Calu3 (cell line): Measurements from ENCODE around the gene ADAMTS18. TPM values are rescaled to one million over a fixed set of nuclear protein-coding genes. Genes with fewer than 3 reads are reported as not detected.
"Not testable (repeated sequence)": the region's sequence is repeated elsewhere in the genome, so short reads cannot be mapped to it uniquely, and the experiment has no call there.

Experiments
- BruUV-seq: library from RNA; stranded (reverse); fragments of 400-500 nt; replicated peaks from 2 replicates; lab custom pipeline; 2021; lab: Mats Ljungman, UMichigan
- CTCF ChIA-PET: fragments of 300-600 bp; sonication (Branson Sonifier 250); formaldehyde crosslinking; loops from one replicate; lab custom pipeline; 2022; ENCODE audit warnings: antibody characterized with exemption; lab: Charles Lee
- DNase-seq: peaks from one replicate; pipeline ENCODE4 v3.0.0; 2022
- H3K27ac Mint-ChIP-seq: one replicate; pipeline ENCODE4 v1.8.0; 2022; ENCODE audit warnings: mixed read lengths; ENCODE audit not compliant: unreplicated experiment
- H3K27me3 Mint-ChIP-seq: one replicate; pipeline ENCODE4 v1.8.0; 2022; ENCODE audit warnings: mixed read lengths; ENCODE audit not compliant: unreplicated experiment
- H3K36me3 Mint-ChIP-seq: one replicate; pipeline ENCODE4 v1.8.0; 2022; ENCODE audit warnings: mild to moderate bottlenecking, moderate library complexity, mixed read lengths; ENCODE audit not compliant: insufficient read depth, unreplicated experiment
- H3K4me1 Mint-ChIP-seq: one replicate; pipeline ENCODE4 v1.8.0; 2022; ENCODE audit warnings: mild to moderate bottlenecking, low read depth, mixed read lengths; ENCODE audit not compliant: unreplicated experiment
- H3K4me3 Mint-ChIP-seq: one replicate; pipeline ENCODE4 v1.8.0; 2022; ENCODE audit warnings: mild to moderate bottlenecking, low read depth, moderate library complexity, mixed read lengths; ENCODE audit not compliant: unreplicated experiment
- H3K9me3 Mint-ChIP-seq: one replicate; pipeline ENCODE4 v1.8.0; 2022; ENCODE audit warnings: low read depth, mixed read lengths; ENCODE audit not compliant: unreplicated experiment
- intact Hi-C: fragments of 100-400 bp; cut with micrococcal nuclease; formaldehyde crosslinking; loops from one replicate; pipeline ENCODE4 v1.10.0; 2022; ENCODE audit not compliant: unreplicated experiment
- total RNA-seq: library from RNA; stranded (reverse); gene quantifications from 2 replicates; pipeline ENCODE4 v1.2.3, GENCODE V29; 2022
- TF ChIP-seq, protein P1 (sequence below): fragments of 200-600 bp; IDR thresholded peaks from one replicate; pipeline ENCODE4 v1.8.0; 2022; ENCODE audit warnings: antibody characterized with exemption; ENCODE audit not compliant: unreplicated experiment

Gene ADAMTS18
- total RNA-seq, 1 experiment from 2014 or later = not detected

DNA sequence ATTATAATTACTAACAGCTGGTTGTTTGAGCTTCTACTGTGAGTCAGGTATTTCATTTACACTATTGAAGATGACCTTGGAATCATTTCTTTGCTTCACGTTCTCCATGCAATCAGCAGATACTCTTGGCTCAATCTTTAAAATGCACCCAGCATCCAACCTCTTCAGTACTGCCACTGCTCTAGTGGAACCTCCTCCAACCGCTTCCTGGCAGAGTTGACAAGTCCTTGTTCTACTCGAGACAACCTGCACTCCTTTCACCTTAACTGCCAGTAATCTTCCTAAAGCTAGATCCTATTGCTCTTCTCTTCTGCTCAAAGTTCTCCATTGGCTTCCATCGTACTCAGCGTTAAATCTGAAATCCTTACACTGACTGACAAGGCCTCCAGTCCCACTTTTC is 149.2 kb downstream of the ADAMTS18 start:
- TF ChIP-seq, protein P1, sequence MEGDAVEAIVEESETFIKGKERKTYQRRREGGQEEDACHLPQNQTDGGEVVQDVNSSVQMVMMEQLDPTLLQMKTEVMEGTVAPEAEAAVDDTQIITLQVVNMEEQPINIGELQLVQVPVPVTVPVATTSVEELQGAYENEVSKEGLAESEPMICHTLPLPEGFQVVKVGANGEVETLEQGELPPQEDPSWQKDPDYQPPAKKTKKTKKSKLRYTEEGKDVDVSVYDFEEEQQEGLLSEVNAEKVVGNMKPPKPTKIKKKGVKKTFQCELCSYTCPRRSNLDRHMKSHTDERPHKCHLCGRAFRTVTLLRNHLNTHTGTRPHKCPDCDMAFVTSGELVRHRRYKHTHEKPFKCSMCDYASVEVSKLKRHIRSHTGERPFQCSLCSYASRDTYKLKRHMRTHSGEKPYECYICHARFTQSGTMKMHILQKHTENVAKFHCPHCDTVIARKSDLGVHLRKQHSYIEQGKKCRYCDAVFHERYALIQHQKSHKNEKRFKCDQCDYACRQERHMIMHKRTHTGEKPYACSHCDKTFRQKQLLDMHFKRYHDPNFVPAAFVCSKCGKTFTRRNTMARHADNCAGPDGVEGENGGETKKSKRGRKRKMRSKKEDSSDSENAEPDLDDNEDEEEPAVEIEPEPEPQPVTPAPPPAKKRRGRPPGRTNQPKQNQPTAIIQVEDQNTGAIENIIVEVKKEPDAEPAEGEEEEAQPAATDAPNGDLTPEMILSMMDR = no peak
- H3K9me3 Mint-ChIP-seq = no peaks in the 10 kb centered on the region
- H3K4me3 Mint-ChIP-seq = no peak overlapping the region
- H3K4me1 Mint-ChIP-seq = peaks cover 12% of the 10 kb centered on the region
- no peak for DNase-seq
- BruUV-seq = no TSS peak
- CTCF ChIA-PET = no interaction called here
- intact Hi-C loops = no loop called here
- H3K36me3 Mint-ChIP-seq = no peaks in the 10 kb centered on the region
- H3K27ac Mint-ChIP-seq = no peak overlapping the region
- H3K27me3 Mint-ChIP-seq = no peaks in the 10 kb centered on the region

DNA sequence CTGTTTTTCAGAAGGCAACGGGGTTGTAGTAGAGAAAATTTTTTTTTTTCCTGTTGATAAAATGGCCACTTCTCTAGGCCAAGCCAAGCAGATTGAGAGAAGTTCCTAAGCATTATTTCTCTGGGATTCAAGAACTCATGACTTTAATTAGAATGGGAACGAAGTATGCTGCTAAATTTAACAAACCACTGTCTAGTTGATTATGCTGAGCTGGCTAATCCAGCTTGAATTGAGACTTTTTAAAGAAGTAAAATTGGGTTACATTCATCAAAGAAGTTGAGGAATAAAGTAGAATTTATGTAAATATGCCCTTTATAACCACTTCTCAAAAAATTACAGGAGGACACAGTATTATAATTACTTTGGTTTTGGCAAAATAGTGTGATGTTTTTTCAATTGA is 152.5 kb downstream of the ADAMTS18 start:
- TF ChIP-seq, protein P1 = no peak
- H3K27ac Mint-ChIP-seq = no peak overlapping the region
- DNase-seq = no peak
- BruUV-seq = no TSS peak
- CTCF ChIA-PET = no interaction called here
- peaks cover 7% of the 10 kb centered on the region for H3K4me1 Mint-ChIP-seq
- no peaks in the 10 kb centered on the region for H3K36me3 Mint-ChIP-seq
- no peak overlapping the region for H3K4me3 Mint-ChIP-seq
- no peaks in the 10 kb centered on the region for H3K27me3 Mint-ChIP-seq
- intact Hi-C loops = no loop called here
- H3K9me3 Mint-ChIP-seq = peaks cover 2% of the 10 kb centered on the region

DNA sequence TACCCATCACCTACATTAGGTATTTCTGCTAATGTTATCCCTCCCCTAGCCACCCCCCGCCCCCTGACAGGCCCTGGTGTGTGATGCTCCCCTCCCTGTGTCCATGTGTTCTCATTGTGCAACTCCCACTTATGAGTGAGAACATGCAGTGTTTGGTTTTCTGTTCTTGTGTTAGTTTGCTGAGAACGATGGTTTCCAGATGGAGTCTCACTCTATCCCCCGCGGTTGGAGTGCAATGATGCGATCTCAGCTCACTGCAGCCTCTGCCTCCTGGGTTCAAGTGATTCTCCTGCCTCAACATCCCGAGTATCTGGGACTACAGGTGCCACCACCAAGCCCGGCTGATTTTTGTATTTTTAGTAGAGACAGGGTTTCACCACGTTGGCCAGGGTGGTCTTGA is 155.5 kb downstream of the ADAMTS18 start:
- BruUV-seq, H3K4me3 Mint-ChIP-seq, H3K27ac Mint-ChIP-seq, H3K4me1 Mint-ChIP-seq, H3K36me3 Mint-ChIP-seq, H3K27me3 Mint-ChIP-seq, intact Hi-C loops, DNase-seq, H3K9me3 Mint-ChIP-seq: not testable (repeated sequence)
- CTCF ChIA-PET = interaction anchor here (0.6 kb wide), 1 partner anchor 811 kb away, joined by 3 read pairs; no protein-coding TSS in a partner anchor

DNA sequence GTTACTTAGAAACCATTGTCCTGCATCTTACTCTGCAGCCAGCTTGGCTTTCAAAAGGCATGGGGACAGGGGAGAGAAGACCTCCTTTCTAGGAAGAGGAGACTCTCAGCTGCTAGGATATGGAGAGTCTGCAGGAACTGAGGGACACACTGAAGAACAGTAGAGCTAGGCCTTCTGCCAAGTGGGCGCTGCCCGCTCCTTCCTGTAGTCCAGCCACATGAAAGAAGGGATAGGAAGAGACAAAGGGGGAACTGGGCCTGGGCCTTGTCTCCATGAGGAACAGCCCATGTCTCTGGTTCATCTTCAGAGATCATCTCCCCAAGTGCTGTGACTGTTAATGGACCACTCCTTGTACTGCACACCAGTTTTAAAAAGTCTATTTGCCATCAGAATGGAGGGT is 157.3 kb downstream of the ADAMTS18 start:
- intact Hi-C loops = no loop called here
- H3K4me3 Mint-ChIP-seq = no peak overlapping the region
- H3K36me3 Mint-ChIP-seq = no peaks in the 10 kb centered on the region
- CTCF ChIA-PET = interaction anchor here (0.7 kb wide), 1 partner anchor 10 kb away, joined by 3 read pairs; no protein-coding TSS in a partner anchor
- DNase-seq = no peak
- H3K9me3 Mint-ChIP-seq = peaks cover 2% of the 10 kb centered on the region
- H3K27ac Mint-ChIP-seq = no peak overlapping the region
- peaks cover 23% of the 10 kb centered on the region for H3K4me1 Mint-ChIP-seq
- H3K27me3 Mint-ChIP-seq = no peaks in the 10 kb centered on the region
- TF ChIP-seq, protein P1 = no peak
- BruUV-seq = no TSS peak

DNA sequence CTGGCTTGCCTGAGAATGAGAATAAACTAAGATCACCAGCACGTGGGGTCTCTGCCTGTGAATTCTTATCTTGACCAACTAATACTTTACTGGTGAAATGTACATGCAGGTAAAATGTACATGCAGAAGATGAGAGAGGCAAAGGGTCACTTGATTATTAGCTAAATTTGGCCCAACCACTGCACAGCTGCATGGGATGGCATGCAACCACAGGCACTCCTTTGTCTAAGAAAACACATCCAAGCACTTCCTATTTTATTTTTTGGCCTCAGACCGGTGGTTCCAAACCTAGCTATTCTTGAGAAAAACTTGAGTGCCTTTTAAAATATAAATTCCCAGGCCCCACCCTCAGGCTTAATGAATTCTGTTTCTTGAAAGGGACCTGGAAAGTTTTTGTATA is 157.7 kb downstream of the ADAMTS18 start:
- Mint-ChIP-seq H3K9me3 (peaks cover 2% of the 10 kb centered on the region), H3K27ac (no peak overlapping the region), H3K4me3 (no peak overlapping the region), H3K27me3 (no peaks in the 10 kb centered on the region), H3K4me1 (peaks cover 28% of the 10 kb centered on the region), H3K36me3 (no peaks in the 10 kb centered on the region)
- CTCF ChIA-PET = interaction anchor here (0.7 kb wide), 1 partner anchor 10 kb away, joined by 3 read pairs; no protein-coding TSS in a partner anchor
- intact Hi-C loops = no loop called here
- no TSS peak for BruUV-seq
- DNase-seq = no peak
- TF ChIP-seq, protein P1 = no peak
